Stomach (tissue), 4 donors: Measurements from ENCODE around the gene GATB.

Source experiments
- CTCF ChIP-seq, 7 experiments: fragments of 450-650 bp in 4 of 7; fragments of 200-600 bp in 3 of 7; sonication (generic) in 3 of 7; IDR thresholded peaks; one replicate each; pipeline ENCODE4 v1.5.1; 2016 to 2019; ENCODE audit warnings: antibody characterized with exemption in 7 of 7, control low read depth in 2 of 7, mild to moderate bottlenecking in 1 of 7
- POLR2A ChIP-seq, 4 donors: fragments of 450-650 bp; IDR thresholded peaks; one replicate each; pipeline ENCODE4 v1.6.1; 2016; ENCODE audit warnings: antibody characterized with exemption in 4 of 4, control low read depth in 2 of 4, mild to moderate bottlenecking in 1 of 4, moderate library complexity in 1 of 4

- TF ChIP-seq CTCF (IDR thresholded peaks at IDR 0.05): no peak
- no peak for TF ChIP-seq POLR2A (IDR thresholded peaks at IDR 0.05)
Measured at GRCh38 chr4:151690164-151690870, 70.5 kb downstream of the GATB start.
